KMS-11 (cell line): ENCODE results near the gene PF4V1.

Source experiments
- H2AFZ ChIP-seq: fragments of 200-600 bp; sonication (generic); 2 replicates; pipeline ENCODE4 v1.6.1; 2016; ENCODE audit warnings: antibody characterized with exemption, mixed run types, low read depth
- H3K27ac ChIP-seq: fragments of 200-600 bp; sonication (generic); 2 replicates; pipeline ENCODE4 v1.6.1; 2016; ENCODE audit warnings: mild to moderate bottlenecking, mixed run types
- H3K27me3 ChIP-seq: fragments of 200-600 bp; sonication (generic); 2 replicates; pipeline ENCODE4 v1.6.1; 2017; ENCODE audit warnings: mild to moderate bottlenecking, low read depth, mixed run types, moderate library complexity; ENCODE audit not compliant: insufficient read depth
- H3K36me3 ChIP-seq: fragments of 200-600 bp; sonication (generic); 2 replicates; pipeline ENCODE4 v1.6.1; 2017; ENCODE audit warnings: mild to moderate bottlenecking, mixed run types; ENCODE audit not compliant: insufficient read depth
- H3K4me1 ChIP-seq: fragments of 200-600 bp; sonication (generic); 2 replicates; pipeline ENCODE4 v1.6.1; 2016; ENCODE audit warnings: mild to moderate bottlenecking, low read depth, mixed run types; ENCODE audit not compliant: poor library complexity, severe bottlenecking
- H3K4me2 ChIP-seq: fragments of 200-600 bp; sonication (generic); 2 replicates; pipeline ENCODE4 v1.7.0; 2016; ENCODE audit warnings: mild to moderate bottlenecking, mixed run types
- H3K4me3 ChIP-seq: fragments of 200-600 bp; sonication (generic); IDR thresholded peaks from 2 replicates; pipeline ENCODE4 v1.6.1; 2017; ENCODE audit warnings: low read depth, low read length, mixed read lengths; ENCODE audit not compliant: insufficient read depth
- H3K79me2 ChIP-seq: fragments of 200-600 bp; sonication (generic); 2 replicates; pipeline ENCODE4 v1.6.1; 2016; ENCODE audit warnings: low read depth, mixed run types; ENCODE audit not compliant: insufficient read depth
- H3K9ac ChIP-seq: fragments of 200-600 bp; sonication (generic); 2 replicates; pipeline ENCODE4 v1.6.1; 2016; ENCODE audit warnings: mild to moderate bottlenecking, mixed run types
- H4K20me1 ChIP-seq: fragments of 200-600 bp; sonication (generic); 2 replicates; pipeline ENCODE4 v1.6.1; 2016; ENCODE audit warnings: mild to moderate bottlenecking, mixed run types; ENCODE audit not compliant: insufficient read depth
- CTCF ChIP-seq: fragments of 200-600 bp; sonication (generic); conservative IDR thresholded peaks from 2 replicates; pipeline ENCODE4 v1.6.1; 2017; ENCODE audit warnings: low read depth, mild to moderate bottlenecking, antibody characterized with exemption, low read length, moderate library complexity, mixed read lengths

Gene PF4V1

GRCh38 chr4:73860917-73861316, 7.8 kb downstream of the PF4V1 start:
- Histone ChIP-seq H3K27ac (no peak overlapping the region), H4K20me1 (no peaks in the 10 kb centered on the region), H3K79me2 (no peaks in the 10 kb centered on the region), H3K9ac (no peak overlapping the region), H3K4me1 (peaks cover 13% of the 10 kb centered on the region), H3K36me3 (no peaks in the 10 kb centered on the region), H3K4me2 (no peak overlapping the region), H2AFZ (no peak overlapping the region), H3K4me3 (no peak overlapping the region), H3K27me3 (no peaks in the 10 kb centered on the region)
- TF ChIP-seq CTCF, result no peak

GRCh38 chr4:73862322-73862721, 9.2 kb downstream of the PF4V1 start:
- no peaks in the 10 kb centered on the region for H3K36me3 ChIP-seq
- H3K9ac ChIP-seq, result no peak overlapping the region
- no peak overlapping the region for H3K4me3 ChIP-seq
- no peaks in the 10 kb centered on the region for H3K79me2 ChIP-seq
- H4K20me1 ChIP-seq, result no peaks in the 10 kb centered on the region
- H3K27ac ChIP-seq, result no peak overlapping the region
- no peak for TF ChIP-seq CTCF
- H3K4me1 ChIP-seq, result peaks cover 13% of the 10 kb centered on the region
- no peak overlapping the region for H3K4me2 ChIP-seq
- no peaks in the 10 kb centered on the region for H3K27me3 ChIP-seq
- no peak overlapping the region for H2AFZ ChIP-seq

GRCh38 chr4:73864365-73864764, 11.3 kb downstream of the PF4V1 start:
- peaks cover 13% of the 10 kb centered on the region for H3K4me1 ChIP-seq
- no peak overlapping the region; the same call in 1 of the 2 replicates for H2AFZ ChIP-seq
- H3K36me3 ChIP-seq, result no peaks in the 10 kb centered on the region
- no peaks in the 10 kb centered on the region for H4K20me1 ChIP-seq
- H3K27me3 ChIP-seq, result no peaks in the 10 kb centered on the region
- H3K4me3 ChIP-seq, result no peak overlapping the region
- H3K79me2 ChIP-seq, result no peaks in the 10 kb centered on the region
- H3K9ac ChIP-seq, result no peak overlapping the region
- peak; percentile 67 for TF ChIP-seq CTCF
- H3K27ac ChIP-seq, result no peak overlapping the region
- H3K4me2 ChIP-seq, result no peak overlapping the region

GRCh38 chr4:73864961-73865360, 11.9 kb downstream of the PF4V1 start:
- no peak overlapping the region for H3K27ac ChIP-seq
- no peak overlapping the region for H3K4me3 ChIP-seq
- H3K4me1 ChIP-seq, result peaks cover 13% of the 10 kb centered on the region
- no peak overlapping the region for H3K4me2 ChIP-seq
- H3K36me3 ChIP-seq, result no peaks in the 10 kb centered on the region
- H3K27me3 ChIP-seq, result no peaks in the 10 kb centered on the region
- H2AFZ ChIP-seq, result no peak overlapping the region
- no peaks in the 10 kb centered on the region for H3K79me2 ChIP-seq
- H3K9ac ChIP-seq, result no peak overlapping the region
- no peaks in the 10 kb centered on the region for H4K20me1 ChIP-seq
- TF ChIP-seq CTCF, result no peak
